IMR-90 (cell line): ENCODE results near the gene NTN4. TPM values are rescaled to one million over a fixed set of nuclear protein-coding genes. Genes with fewer than 3 reads are reported as not detected.

Experiments
- ATAC-seq: fragments of 200-7000 bp; cut with Tn5 transposase; 2 replicates; pipeline ENCODE4 v1.9.1; 2020; ENCODE audit warnings: low read depth, mild to moderate bottlenecking, moderate library complexity
- BruUV-seq: library from RNA; stranded (reverse); fragments of 400-500 nt; replicated peaks from 2 replicates; lab custom pipeline; 2021; lab: Mats Ljungman, UMichigan
- CTCF ChIA-PET: fragments of 300-600 bp; formaldehyde crosslinking; extraction: SDS; loops from one replicate; lab custom pipeline; 2021; ENCODE audit warnings: antibody characterized with exemption; lab: Yijun Ruan, JAX
- POLR2A ChIA-PET: fragments of 300-600 bp; sonication (Branson Sonifier 250); formaldehyde crosslinking; loops from one replicate; lab custom pipeline; 2022; ENCODE audit warnings: antibody characterized with exemption; ENCODE audit not compliant: unreplicated experiment; lab: Charles Lee
- DNase-seq: peaks from one replicate; pipeline ENCODE4 v3.0.0; 2013
- H2AFZ ChIP-seq: replicated peaks from 2 replicates; pipeline ENCODE3; 2013; ENCODE audit warnings: low read length, mild to moderate bottlenecking; ENCODE audit not compliant: poor library complexity
- H2AK5ac ChIP-seq: 2 replicates; pipeline ENCODE4 v1.6.1; 2013; ENCODE audit warnings: low read depth, low read length, inconsistent platforms
- H2AK9ac ChIP-seq: replicated peaks from 2 replicates; pipeline ENCODE3; 2013; ENCODE audit warnings: mild to moderate bottlenecking, low read depth, low read length, moderate library complexity; ENCODE audit not compliant: poor library complexity
- H2BK120ac ChIP-seq: 2 replicates; pipeline ENCODE4 v1.6.1; 2013; ENCODE audit warnings: low read depth, low read length, inconsistent platforms
- H2BK15ac ChIP-seq: 3 replicates; pipeline ENCODE4 v1.6.1; 2013; ENCODE audit warnings: low read depth, low read length, inconsistent platforms
- H2BK20ac ChIP-seq: 2 replicates; pipeline ENCODE4 v1.6.1; 2013; ENCODE audit warnings: low read depth, mild to moderate bottlenecking, inconsistent platforms, low read length, moderate library complexity
- H2BK5ac ChIP-seq: 2 replicates; pipeline ENCODE4 v1.6.1; 2013; ENCODE audit warnings: mild to moderate bottlenecking, low read depth, low read length, inconsistent platforms; ENCODE audit not compliant: poor library complexity, severe bottlenecking
- H3K14ac ChIP-seq: replicated peaks from 2 replicates; pipeline ENCODE4 v1.6.1; 2013; ENCODE audit warnings: low read depth, low read length, inconsistent platforms
- H3K18ac ChIP-seq: 2 replicates; pipeline ENCODE4 v1.6.1; 2013; ENCODE audit warnings: low read depth, low read length, control low read depth
- H3K23ac ChIP-seq: 2 replicates; pipeline ENCODE4 v1.6.1; 2013; ENCODE audit warnings: low read depth, low read length, inconsistent platforms
- H3K27ac ChIP-seq: 2 replicates; pipeline ENCODE4 v1.5.1; 2013; ENCODE audit warnings: mild to moderate bottlenecking, control low read depth, low read length; ENCODE audit not compliant: insufficient read depth
- H3K27me3 ChIP-seq: 2 replicates; pipeline ENCODE4 v1.6.1; 2013; ENCODE audit warnings: low read length; ENCODE audit not compliant: control insufficient read depth, insufficient read depth
- H3K36me3 ChIP-seq: 2 replicates; pipeline ENCODE4 v1.6.1; 2013; ENCODE audit warnings: low read length, mixed read lengths; ENCODE audit not compliant: control insufficient read depth, insufficient read depth
- H3K4ac ChIP-seq: 2 replicates; pipeline ENCODE4 v1.6.1; 2013; ENCODE audit warnings: low read depth, low read length, inconsistent platforms
- H3K4me1 ChIP-seq: 2 replicates; pipeline ENCODE4 v1.6.1; 2013; ENCODE audit warnings: low read length, mixed read lengths; ENCODE audit not compliant: control insufficient read depth, insufficient read depth
- H3K4me2 ChIP-seq: 2 replicates; pipeline ENCODE4 v1.6.1; 2013; ENCODE audit warnings: low read depth, mild to moderate bottlenecking, control low read depth, low read length, moderate library complexity
- H3K4me3 ChIP-seq: 2 replicates; pipeline ENCODE4 v1.5.1; 2013; ENCODE audit warnings: low read depth, mild to moderate bottlenecking, control low read depth, low read length, moderate library complexity; ENCODE audit not compliant: insufficient read depth
- H3K56ac ChIP-seq: 2 replicates; pipeline ENCODE4 v1.6.1; 2013; ENCODE audit warnings: low read length, inconsistent platforms; ENCODE audit not compliant: insufficient read depth; ENCODE audit errors: extremely low read depth
- H3K79me1 ChIP-seq, 2 experiments: 2 replicates each; pipeline ENCODE4 v1.6.1; 2013; ENCODE audit warnings: low read length in 2 of 2, inconsistent platforms in 1 of 2, low read depth in 1 of 2
- H3K9ac ChIP-seq: 2 replicates; pipeline ENCODE4 v1.6.1; 2013; ENCODE audit warnings: low read depth, low read length, control low read depth
- H3K9me1 ChIP-seq: 2 replicates; pipeline ENCODE4 v1.6.1; 2013; ENCODE audit warnings: low read length, inconsistent platforms; ENCODE audit not compliant: insufficient read depth
- H3K9me3 ChIP-seq: 2 replicates; pipeline ENCODE4 v1.6.1; 2013; ENCODE audit warnings: low read length; ENCODE audit not compliant: control insufficient read depth, insufficient read depth
- H4K20me1 ChIP-seq: 2 replicates; pipeline ENCODE4 v1.6.1; 2013; ENCODE audit warnings: low read length, inconsistent platforms; ENCODE audit not compliant: insufficient read depth
- H4K5ac ChIP-seq: 2 replicates; pipeline ENCODE4 v1.6.1; 2013; ENCODE audit warnings: mild to moderate bottlenecking, low read depth, low read length, control low read depth
- H4K8ac ChIP-seq, 2 experiments: 2 replicates each; pipeline ENCODE4 v1.6.1; 2013; ENCODE audit warnings: low read depth in 2 of 2, low read length in 2 of 2, control low read depth in 1 of 2, inconsistent platforms in 1 of 2
- H4K91ac ChIP-seq: 2 replicates; pipeline ENCODE4 v1.6.1; 2013; ENCODE audit warnings: low read depth, low read length, inconsistent platforms; ENCODE audit not compliant: insufficient read depth
- CEBPB ChIP-seq: IDR thresholded peaks from 2 replicates; pipeline ENCODE4 v1.6.1; 2012; ENCODE audit warnings: low read depth, low read length, improper control_type of control experiment
- CTCF ChIP-seq: conservative IDR thresholded peaks from 2 replicates; pipeline ENCODE4 v1.5.1; 2012; ENCODE audit warnings: mild to moderate bottlenecking, low read depth, low read length, improper control_type of control experiment
- ELK1 ChIP-seq: fragments of 150-350 bp; IDR thresholded peaks from 2 replicates; pipeline ENCODE4 v1.6.1; 2016; ENCODE audit warnings: low read depth, mild to moderate bottlenecking, low read length, moderate library complexity, borderline replicate concordance
- FOS ChIP-seq: fragments of 150-350 bp; IDR thresholded peaks from 2 replicates; pipeline ENCODE4 v1.6.1; 2016; ENCODE audit warnings: low read depth, low read length
- WGBS, 2 experiments: methylation state at CpG; one replicate each; pipeline versions ENCODE4 v1.1.5 to v1.1.7; 2013; ENCODE audit warnings: missing lambda C conversion rate in 2 of 2; ENCODE audit not compliant: insufficient read length in 1 of 2; ENCODE audit errors: extremely low coverage in 2 of 2; 5-methylcytosine and 5-hydroxymethylcytosine counted together
- dilution Hi-C: fragments of 300-500 bp; cut with HindIII; formaldehyde crosslinking; loops from one replicate; pipeline ENCODE4 v1.14.3; 2018; ENCODE audit warnings: low sequenced_read_pairs; ENCODE audit not compliant: unreplicated experiment
- in situ Hi-C: fragments of 300-500 bp; cut with MboI; formaldehyde crosslinking; loops from 3 replicates; pipeline ENCODE4 v1.14.3; 2019; ENCODE audit warnings: low sequenced_read_pairs, inconsistent platforms, mixed read lengths
- intact Hi-C: fragments of 100-400 bp; cut with micrococcal nuclease; formaldehyde crosslinking; loops from 2 replicates; pipeline ENCODE4 v1.10.0; 2022
- polyA plus RNA-seq, 3 experiments: library from polyadenylated mRNA; depleted of rRNA; stranded (reverse); fragments of >200 nt; gene quantifications; 2 replicates each; pipeline ENCODE4 v1.2.3, GENCODE V29; 2012; ENCODE audit warnings: low replicate concordance in 1 of 3
- total RNA-seq: library from RNA; depleted of rRNA; stranded (reverse); fragments of >200 nt; gene quantifications from 2 replicates; pipeline ENCODE4 v1.2.3, GENCODE V29; 2012

NTN4 gene
- total and polyA plus RNA-seq, 2 of the 4 experiments (the other 2 are of a cell fraction), result 54.6 to 56.6 TPM

- Histone ChIP-seq H3K4me2 (no peak overlapping the region), H4K5ac (no peak overlapping the region), H2AK5ac (no peak overlapping the region), H3K4ac (no peak overlapping the region), H4K8ac (no peak overlapping the region), H3K27me3 (no peaks in the 10 kb centered on the region), H3K56ac (no peak overlapping the region), H2BK120ac (no peak overlapping the region), H3K9me1 (peaks cover 9% of the 10 kb centered on the region), H3K4me3 (no peak overlapping the region), H2BK5ac (no peak overlapping the region), H3K9me3 (peaks cover 2% of the 10 kb centered on the region; the same call in 1 of the 2 replicates), H3K27ac (no peak overlapping the region), H2BK15ac (no peak overlapping the region), H2AFZ (no peak overlapping the region), H2AK9ac (no peak overlapping the region), H3K18ac (no peak overlapping the region), H3K9ac (no peak overlapping the region), H3K4me1 (peaks cover 1% of the 10 kb centered on the region; the same call in 1 of the 2 replicates), H3K36me3 (peaks cover 16% of the 10 kb centered on the region; the same call in 1 of the 2 replicates), H3K79me1 (peaks cover 0 to 23% of the 10 kb centered on the region in 2 experiments; a peak in 1 of 4 replicates), H3K23ac (no peak overlapping the region), H4K91ac (no peak overlapping the region), H2BK20ac (no peak overlapping the region), H3K14ac (no peak overlapping the region), H4K20me1 (peaks cover 2% of the 10 kb centered on the region; the same call in 1 of the 2 replicates)
- DNase-seq (no peak), ATAC-seq (no peak)
- ChIA-PET POLR2A (no interaction called here), CTCF (no interaction called here)
- WGBS, 2 experiments, result no CpG with 5 or more reads among the region's 3 CpGs
- intact Hi-C loops, result no loop called here
- dilution Hi-C loops, result no loop called here
- TF ChIP-seq ELK1 (no peak), CTCF (no peak), CEBPB (no peak), FOS (no peak)
- in situ Hi-C loops, result no loop called here
- BruUV-seq, result no TSS peak
These were observed 48.9 kb downstream of the NTN4 start for GRCh38 chr12:95741635-95742034.
